ENCODE measurements around the gene FBXO4.

GRCh38 chr5:41966401-41967105 lies 41.5 kb downstream of the FBXO4 start:
- TF ChIP-seq EZH2 (IDR thresholded peaks at IDR 0.05; ENCODE audit: low read depth, low read length, severe bottlenecking) = no peak
- TF ChIP-seq, protein P1, sequence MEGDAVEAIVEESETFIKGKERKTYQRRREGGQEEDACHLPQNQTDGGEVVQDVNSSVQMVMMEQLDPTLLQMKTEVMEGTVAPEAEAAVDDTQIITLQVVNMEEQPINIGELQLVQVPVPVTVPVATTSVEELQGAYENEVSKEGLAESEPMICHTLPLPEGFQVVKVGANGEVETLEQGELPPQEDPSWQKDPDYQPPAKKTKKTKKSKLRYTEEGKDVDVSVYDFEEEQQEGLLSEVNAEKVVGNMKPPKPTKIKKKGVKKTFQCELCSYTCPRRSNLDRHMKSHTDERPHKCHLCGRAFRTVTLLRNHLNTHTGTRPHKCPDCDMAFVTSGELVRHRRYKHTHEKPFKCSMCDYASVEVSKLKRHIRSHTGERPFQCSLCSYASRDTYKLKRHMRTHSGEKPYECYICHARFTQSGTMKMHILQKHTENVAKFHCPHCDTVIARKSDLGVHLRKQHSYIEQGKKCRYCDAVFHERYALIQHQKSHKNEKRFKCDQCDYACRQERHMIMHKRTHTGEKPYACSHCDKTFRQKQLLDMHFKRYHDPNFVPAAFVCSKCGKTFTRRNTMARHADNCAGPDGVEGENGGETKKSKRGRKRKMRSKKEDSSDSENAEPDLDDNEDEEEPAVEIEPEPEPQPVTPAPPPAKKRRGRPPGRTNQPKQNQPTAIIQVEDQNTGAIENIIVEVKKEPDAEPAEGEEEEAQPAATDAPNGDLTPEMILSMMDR (IDR thresholded peaks at IDR 0.05; ENCODE audit: control extremely low read depth in 1 of 3, insufficient read depth in 1 of 3, low read depth in 1 of 3, low read length in 3 of 3) = no peak
- no peak for TF ChIP-seq KDM5A (IDR thresholded peaks at IDR 0.05; ENCODE audit: low read length)
- TF ChIP-seq JUN (IDR thresholded peaks at IDR 0.05; ENCODE audit: low read depth, low read length) = no peak
- no peak for TF ChIP-seq SP1 (IDR thresholded peaks at IDR 0.05; ENCODE audit: low read depth, low read length)
- no peak for TF ChIP-seq POLR2AphosphoS5 (IDR thresholded peaks at IDR 0.05; ENCODE audit: low read depth, low read length)
- TF ChIP-seq POLR2A (IDR thresholded peaks at IDR 0.05; ENCODE audit: control extremely low read depth in 1 of 2, low read depth in 2 of 2, low read length in 2 of 2) = no peak
- TF ChIP-seq HDAC2 (IDR thresholded peaks at IDR 0.05; ENCODE audit: borderline replicate concordance in 1 of 2, low read depth in 2 of 2, low read length in 2 of 2) = no peak
- TF ChIP-seq CBX8 (IDR thresholded peaks at IDR 0.05; ENCODE audit: borderline replicate concordance, low read depth, low read length) = no peak
- TF ChIP-seq RAD21 (IDR thresholded peaks at IDR 0.05 in 1 of 2, conservative IDR thresholded peaks at IDR 0.05 in 1 of 2; ENCODE audit: low read depth in 2 of 2, low read length in 2 of 2) = no peak

All from H1 (cell line).